Activated CD8-positive, alpha-beta memory T cell treated with anti-CD3 and anti-CD28 coated beads for 1 hour (primary cell): Measurements from ENCODE around the gene NARF.
"Not testable (repeated sequence)": the region's sequence is repeated elsewhere in the genome, so short reads cannot be mapped to it uniquely, and the experiment has no call there.

Source experiments
- DNase-seq, 2 donors: peaks; one replicate each; pipeline ENCODE4 v3.0.0-alpha.2; 2020; ENCODE audit warnings: low read depth in 1 of 2; ENCODE audit errors: extremely low read depth in 1 of 2

The NARF gene

DNA sequence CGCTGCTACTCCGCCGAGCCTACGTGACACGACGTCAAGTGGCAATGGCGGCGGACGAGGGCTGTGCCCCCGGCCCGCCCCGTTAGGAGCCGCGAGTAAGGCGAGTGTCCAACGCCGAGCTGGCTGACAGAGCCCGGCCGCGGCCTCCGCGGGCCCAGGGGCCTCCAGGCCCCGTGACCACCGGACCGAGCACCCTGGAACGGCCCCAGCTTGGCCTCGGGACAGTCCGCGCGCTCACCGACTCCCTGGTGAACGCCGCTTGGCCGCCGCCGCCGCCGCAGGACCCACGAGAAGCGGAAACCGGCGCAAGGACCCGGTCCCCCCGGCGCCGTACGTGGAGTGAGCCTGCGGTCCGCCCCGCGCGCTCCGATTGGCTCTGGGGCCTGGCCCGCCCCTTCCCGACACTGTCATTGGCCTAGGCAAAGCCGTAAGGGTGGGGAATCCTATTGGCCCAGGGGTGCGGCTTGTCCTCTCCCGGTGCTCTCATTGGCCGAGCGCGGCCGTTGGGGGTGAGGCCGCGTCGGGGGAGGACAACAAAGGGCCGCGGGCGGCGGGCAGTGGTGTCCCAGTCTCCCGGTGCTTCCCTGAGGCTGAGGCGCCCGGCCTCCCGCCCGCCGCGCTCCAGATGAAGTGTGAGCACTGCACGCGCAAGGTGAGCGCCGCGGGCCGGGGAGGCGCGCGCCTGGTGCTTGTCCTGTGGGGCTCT is at the start of gene NARF:
Gene NARF, plus strand, starts transcription at position 563 of the 706 bp plus-strand sequence. Its CDS starts 63 bp downstream, at position 626.
- peak; percentile 91 to 92 for DNase-seq

DNA sequence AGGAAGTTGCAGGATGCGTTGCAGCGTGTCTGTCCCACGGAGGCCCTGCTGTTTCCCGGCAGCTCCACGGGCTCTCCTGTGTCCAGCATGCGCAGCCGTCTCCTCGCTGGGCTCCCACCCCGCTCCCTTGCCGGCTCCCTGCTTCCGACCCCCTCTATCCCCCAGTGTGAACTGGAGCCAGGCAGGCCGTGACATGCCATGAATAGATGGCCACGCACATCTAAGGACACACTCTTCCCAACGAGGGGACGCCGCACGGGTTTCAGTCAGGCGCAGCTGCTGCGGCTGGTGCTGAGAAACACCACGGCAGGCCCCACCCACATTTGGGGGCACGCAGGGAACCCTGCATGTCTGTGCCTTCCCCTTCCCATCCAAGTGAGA is 49.6 kb upstream of the NARF start:
- DNase-seq, result no peak

DNA sequence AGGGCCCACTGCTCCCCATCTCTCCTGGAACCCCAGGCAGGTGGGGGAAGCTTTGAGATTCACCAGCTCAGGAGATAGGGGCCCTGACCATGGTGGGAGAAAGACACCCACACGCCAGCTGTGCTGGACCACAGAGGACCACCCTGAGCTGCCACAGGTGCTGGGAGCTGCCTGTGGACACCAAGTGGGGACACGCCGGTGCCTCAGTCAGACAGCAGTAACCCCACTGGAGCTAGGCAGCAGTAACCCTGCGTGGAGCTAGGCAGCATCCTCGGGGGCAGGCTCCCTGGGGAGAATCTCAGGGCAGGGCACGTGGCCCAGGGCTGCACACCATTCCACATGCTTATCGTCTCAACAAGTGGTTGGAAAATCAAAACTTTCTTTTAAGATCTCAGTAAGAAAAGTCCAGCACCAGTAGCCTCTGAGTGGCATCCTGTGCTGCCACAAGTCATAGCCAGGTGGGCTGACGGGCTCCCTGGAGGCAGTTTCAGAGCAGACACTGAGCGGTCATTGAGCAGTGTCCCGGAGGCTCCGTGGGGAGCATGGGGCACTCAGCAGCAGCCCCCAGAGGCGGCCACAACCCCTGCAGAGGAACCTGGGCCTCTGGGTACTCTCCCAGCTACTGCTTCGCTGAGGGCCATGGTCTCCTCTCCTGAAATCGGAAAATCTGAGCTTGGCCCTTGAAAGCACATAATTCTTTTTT is 48.4 kb upstream of the NARF start:
- DNase-seq, result no peak

DNA sequence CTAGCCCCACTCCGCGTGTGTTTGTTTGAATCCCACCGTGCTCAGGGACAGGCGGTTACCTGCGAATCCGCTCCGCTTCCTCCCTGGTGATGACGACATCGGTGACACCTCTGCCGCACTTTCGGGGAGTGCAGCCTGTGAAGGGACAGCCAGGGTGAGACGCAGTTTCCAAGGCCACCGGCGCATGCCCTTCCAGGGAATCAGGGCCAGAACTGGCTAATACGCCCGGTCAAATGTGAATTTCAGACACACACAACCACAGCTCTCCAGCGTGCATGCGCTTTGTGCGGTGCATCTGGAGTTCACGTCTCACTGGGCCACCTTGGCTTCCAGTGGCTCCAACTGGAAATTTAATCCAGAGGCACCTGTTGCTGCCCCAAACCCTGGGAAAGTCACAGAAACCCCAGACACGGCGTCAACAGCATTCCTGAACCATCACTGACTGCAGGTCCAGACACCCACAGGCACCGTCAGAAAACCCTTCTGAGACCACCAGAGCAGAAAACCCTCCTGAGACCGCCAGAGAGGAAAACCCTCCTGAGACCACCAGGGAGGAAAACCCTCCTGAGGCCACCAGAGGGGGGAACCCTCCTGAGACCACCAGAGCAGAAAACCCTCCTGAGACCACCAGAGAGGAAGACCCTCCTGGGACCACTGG is 47.0 kb upstream of the NARF start:
- DNase-seq, result no peak

DNA sequence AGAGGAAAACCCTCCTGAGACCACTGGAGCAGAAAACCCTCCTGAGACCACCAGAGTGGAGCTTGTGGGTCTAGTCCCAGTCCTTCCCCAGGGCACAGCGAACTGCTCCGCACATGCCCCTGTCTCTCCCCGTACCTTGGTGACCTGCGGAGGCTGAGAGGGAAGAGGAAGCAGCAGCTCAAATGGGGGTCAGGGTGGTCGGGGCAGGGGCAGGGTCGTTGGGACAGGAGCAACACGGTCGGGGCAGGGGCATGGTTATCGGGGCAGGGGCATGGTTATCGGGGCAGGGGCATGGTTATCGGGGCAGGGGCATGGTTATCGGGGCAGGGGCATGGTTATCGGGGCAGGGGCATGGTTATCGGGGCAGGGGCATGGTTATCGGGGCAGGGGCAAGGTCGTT is 46.5 kb upstream of the NARF start:
- DNase-seq, result not testable (repeated sequence)

DNA sequence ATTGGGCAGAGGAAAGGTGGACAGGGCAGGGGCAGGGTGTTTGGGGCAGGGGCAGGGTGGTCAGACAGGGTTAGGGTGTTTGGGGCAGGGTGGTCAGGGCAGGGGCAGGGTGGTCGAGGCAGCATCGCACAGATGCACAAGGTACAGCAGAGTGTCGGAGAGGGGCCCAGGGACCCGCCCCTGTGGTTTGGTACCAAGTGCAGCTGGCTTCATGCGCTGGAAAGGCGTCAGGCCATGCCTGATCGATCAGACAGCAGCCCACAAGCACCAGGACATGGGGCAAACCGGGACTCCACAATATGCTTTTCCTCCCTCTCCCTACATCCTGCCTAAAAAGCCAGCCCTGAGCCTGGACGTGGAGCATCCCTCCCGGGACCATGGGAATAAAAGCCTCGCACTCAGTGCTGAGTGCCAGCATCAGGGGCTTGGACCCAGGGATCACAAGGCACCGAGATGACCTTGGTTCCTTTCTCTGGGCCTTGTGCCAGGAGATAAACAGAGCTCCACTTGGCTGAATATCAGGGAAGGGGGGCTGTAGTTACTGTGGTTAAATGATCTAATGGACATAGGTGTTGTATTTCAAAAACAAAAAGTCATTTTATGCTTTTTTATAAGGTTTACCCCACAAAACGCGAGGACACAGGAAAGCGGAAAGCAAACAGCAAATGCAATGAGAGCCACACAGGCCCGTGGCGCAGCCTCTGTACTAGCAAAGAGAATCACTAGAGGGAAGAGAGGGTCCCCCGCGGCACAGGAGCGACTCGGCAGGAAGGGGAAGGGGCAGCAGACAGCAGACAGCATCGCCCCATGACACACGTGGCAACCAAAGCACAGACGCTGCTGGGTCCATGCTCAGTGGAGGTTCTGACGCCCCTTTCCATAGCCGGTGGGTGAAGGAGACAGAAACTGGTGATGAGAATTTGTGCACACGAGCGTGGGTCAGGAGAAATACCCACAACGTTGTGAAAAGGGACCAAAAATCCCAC is 45.7 kb upstream of the NARF start:
- no peak for DNase-seq

DNA sequence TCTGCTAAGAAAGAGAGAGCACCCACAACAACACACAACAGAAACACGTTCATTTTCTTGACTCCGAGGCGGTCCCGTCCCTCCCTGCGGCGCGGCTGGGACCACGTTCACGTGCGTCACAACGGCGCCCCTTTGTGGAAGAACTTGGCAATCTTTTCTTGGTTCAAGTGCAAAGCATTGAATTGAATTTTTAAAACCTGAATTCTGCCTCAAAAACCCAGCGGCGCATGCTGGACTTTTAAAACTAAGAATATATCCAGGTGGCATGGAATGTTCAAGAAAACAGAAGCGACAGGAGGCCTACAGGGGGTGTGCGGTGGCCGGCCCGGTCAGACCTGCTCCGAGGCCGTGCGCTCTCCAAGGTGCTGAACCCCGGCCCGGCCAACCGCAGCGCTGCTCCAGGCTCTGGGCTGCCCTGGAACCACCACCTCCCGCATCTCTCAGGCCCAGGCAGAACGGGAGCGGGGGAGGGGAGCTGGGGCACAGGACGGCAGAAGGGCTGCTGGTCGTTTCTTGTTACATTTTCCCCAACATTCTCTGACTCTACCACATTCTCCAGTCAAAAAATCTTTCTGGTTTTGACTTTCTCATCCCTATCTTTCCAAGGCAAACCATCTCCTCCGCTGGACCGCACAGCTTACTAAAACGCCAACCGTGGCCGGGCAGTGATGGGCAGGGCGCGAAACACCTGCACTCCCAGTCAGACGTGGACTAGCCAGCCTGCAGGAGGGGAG is 43.8 kb upstream of the NARF start:
- DNase-seq, result peak; percentile 46 to 55

DNA sequence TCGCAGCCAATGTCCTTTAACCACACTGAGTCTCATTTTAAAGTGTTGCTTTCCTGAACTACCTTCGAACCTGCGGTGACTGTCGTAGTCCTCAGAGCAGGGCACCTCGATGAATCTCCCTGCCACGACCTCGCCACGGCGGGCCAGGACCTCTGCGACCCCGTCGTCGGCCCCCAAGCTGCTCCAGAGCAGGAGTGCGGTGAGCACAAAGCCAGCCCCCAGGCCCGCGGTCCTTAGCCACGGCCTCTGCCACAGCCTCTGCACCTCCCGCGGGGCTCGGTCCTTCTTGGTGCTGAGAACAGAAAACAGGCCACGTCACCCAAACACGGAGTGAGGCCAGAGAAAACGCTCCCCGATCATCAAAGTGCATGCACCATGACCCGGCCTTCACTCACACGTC is 43.2 kb upstream of the NARF start:
- DNase-seq, result no peak

DNA sequence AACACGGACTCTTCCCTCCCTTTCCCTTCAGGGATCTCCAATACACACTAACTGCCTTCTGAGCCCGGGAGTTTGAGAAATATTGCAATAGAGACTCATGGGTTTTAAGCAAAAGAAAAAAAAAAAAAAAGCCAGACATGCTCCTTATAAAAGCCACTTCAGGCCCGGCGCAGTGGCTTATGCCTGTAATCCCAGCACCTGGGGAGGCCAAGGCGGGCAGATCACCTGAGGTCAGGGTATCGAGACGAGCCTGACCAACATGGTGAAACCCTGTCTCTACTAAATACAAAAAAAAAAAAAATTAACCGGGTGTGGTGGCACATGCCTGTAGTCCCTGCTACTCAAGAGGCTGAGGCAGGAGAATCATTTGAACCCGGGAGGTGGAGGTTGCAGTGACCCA is 42.8 kb upstream of the NARF start:
- no peak for DNase-seq

DNA sequence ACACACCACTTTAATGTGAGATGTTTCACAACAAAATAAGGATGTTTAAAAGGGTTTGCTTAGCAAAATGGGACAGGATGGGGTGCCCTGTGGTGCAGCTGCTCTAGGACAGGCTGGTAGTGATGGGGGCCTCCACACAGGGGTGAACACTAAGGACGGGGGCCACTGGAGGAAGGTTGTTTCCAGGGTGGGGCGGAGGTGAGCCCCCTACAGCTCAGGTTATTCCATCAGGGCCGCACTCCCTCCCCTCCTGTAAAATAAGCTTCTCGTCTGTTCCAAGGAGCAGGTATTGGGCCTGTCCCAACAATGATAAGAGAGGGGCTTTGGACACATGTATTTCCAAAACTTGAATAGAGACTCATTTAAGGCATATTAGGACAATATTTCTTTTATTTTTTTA is 42.3 kb upstream of the NARF start:
- DNase-seq, result no peak

DNA sequence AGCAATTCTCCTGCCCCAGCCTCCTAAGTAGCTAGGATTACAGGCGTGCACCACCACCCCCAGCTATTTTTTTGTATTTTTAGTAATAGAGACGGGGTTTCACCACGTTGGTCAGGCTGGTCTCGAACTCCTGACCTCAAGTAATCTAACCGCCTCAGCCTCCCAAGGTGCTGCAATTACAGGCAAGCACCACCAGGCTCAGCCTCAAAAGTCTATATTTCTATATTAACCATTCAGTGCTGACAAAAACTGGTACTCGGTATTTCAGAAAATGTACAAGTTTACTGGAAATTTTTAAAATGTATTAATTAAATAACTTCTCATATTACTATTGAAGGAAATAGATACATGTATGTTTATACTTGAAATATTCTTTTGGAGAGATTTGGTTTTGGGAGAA is 41.8 kb upstream of the NARF start:
- no peak for DNase-seq

DNA sequence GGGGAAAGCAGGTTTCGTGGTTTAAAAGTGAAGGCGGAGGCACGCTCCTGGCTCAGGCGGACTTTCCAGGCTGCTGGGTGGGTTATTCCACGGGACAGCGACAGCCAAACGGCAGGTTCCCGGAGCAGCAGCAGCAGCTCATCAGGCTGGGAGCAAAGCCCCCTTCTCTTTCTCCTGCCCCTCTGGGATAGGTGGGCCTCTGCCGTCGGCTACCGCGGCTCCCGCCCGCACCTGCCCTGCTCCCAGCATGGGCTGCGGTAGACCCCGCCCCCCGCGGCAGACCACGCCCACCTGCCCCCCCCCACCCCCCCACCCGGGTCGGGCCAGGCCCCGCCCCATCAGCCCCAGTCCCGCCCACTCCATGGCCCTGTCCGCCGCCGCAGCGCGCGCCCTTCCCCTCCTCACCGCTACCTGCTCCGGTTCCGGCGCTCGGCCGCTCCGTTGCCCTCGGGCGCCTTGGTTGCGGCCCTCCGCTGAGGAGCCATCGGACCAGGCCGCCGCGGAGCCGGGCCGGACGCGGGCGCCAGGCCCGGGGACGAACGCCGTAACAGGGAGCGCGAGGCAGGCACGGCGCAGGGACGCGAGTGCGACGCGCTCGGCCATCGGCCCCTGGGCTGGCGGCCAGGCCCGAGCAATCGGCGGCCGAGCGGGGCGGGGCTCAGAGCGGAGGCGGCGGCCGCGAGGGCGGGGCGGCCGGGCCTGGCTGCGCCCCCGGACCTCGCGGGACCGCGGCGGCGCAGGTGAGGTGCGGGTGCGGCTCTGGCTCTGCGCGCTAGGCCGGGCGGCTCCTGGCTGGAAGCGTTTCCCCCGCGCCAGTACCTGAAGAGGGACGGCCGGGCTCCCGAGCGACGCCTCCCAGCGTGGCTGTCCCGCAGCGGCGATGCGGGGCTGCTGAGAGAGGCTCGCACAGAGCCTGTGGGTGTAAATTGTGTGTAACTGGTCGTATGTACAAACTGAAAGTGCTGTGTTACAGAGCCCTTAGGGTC is 40.2 kb upstream of the NARF start, which contains the start of the genes HEXD and OGFOD3:
Gene HEXD, plus strand, starts transcription at position 347 of the 986 bp plus-strand sequence. CDS start 1,453 bp downstream, outside the sequence.
Gene OGFOD3, minus strand, starts transcription at position 586 of the 986 bp plus-strand sequence. Its CDS starts 101 bp downstream, at position 485.
- peak; percentile 53 to 74 for DNase-seq

DNA sequence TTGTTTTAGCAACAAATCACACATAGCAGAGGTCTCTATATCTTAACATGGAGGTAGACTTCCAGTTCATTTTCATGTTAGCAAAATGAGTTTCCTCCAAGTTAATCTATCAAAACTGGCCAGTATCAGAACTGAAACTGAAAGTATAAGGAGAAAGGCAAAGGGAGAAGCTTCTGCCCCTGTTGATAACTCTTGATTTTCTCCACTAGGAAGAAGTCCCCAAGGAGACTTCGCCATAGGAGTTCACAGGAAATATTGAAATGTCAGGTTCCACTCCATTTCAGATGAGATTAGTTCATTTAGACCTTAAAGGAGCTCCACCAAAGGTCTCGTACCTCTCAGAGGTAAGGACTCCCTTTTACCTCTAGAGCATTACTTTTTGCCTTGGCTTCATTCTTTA is 39.0 kb upstream of the NARF start:
- DNase-seq, result no peak

DNA sequence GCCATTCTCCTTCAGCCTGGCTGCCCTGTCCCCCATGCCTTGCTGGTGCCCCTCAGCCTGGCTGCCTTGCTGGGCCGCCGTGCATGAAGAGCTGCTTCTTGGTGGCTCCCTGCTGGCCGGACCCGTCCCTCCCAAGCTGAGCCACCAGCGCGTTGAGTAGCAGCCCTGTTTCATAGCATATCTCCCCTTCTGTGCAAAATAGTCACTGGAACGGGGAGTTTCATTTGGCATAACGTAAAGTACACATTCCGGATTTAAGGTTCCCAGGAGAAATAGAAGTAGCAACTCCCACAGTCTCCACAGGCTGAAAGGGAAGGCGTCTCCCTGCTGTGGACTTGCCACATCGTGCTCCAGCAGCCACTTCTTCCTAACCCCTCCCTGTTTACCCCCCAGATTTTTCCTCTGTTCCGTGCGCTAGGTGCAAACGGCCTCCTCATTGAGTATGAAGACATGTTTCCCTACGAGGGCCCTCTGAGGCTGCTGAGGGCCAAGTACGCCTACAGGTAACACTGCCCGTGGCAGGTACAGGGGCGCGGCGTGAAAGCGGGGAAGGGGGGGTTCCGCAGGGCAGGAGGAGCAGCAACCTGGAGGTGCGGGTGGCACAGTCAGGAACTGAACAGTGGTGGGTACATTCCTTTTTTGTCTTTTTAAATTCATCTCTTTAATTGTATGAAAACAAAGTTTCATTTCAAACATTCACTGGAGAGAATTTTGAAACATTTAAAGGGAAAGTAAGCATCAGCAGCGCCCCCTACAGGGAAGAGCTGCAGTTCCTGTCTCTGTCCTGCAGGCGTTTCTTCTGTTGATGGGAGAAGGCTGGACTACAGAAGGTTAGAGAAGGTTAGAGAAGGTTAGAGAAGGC is 34.3 kb upstream of the NARF start:
- DNase-seq, result peak in 1 of 2 donors; percentile 38

DNA sequence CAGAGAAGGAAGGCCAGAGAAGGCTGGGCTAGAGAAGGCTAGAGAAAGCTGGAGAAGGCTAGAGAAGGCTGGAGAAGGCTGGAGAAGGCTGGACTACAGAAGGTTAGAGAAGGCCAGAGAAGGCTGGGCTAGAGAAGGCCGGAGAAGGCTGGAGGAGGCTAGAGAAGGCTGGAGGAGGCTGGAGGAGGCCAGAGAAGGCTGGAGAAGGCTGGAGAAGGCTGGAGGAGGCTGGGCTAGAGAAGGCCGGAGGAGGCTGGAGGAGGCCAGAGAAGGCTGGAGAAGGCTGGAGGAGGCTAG is 33.7 kb upstream of the NARF start:
- DNase-seq, result no peak

DNA sequence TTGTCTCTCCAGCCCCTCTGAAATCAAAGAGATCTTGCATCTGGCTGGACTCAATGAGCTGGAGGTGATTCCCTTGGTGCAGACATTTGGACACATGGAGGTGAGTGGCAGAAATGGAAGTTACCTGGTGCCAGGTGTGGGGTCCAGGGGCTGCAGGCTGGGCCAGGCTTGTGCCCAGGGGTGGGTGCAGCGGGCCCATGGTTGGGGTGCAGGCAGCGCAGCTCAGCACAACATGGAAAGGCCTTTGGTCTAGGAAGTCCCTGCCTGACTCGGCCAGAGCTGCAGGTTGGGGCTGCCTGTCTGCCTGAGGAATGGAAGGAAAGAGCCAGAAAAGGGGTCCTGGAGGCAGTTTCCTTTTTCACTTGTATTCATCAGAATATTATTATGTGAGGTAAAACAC is 30.0 kb upstream of the NARF start:
- no peak for DNase-seq

DNA sequence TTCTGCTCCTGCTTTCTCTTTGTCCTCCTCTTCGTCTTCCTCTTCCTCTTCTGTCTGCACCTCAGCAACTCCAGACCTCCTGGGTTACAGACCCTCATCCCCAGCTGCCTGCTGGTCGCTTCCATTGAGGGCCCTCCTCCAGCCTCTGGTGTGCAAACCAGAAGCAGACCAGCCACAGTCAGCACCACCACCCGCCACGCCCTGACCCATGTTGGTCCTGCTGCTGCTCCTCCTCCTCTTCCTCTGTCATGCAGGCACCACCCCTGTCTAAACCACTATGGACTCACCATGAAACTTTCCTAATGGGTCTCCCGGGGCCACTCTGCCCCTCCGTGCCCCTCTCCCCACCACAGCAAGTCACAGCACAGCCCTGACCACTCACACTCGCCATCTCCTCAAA is 28.7 kb upstream of the NARF start:
- no peak for DNase-seq

DNA sequence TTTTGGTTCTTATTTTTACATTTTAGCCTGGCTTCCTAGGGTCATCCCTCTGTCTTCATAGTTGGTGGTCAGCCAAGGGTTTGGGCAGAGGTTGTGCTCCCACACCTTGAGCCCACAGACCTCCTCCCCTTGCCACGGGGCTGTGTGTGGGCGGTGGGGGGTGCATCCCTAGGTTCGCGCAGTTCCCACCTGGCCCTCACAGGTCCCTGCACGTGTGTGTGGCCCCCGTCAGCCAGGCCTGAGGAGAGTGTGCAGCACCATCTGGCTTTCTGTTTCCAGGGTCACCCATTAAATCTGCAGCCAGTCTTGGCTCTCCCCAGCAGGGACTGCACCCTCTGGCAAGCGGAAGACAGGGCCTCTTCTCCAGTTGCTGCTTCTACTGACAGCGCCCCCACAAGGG is 26.5 kb upstream of the NARF start:
- no peak for DNase-seq
